ENCODE data around the gene DBP. TPM values are rescaled to one million over a fixed set of nuclear protein-coding genes. Genes with fewer than 3 reads are reported as not detected.

Gene DBP
- total RNA-seq, 2 experiments from 2014 or later, result 10.8 to 13.1 TPM

- ATAC-seq (no peak), DNase-seq (no peak)
- Mint-ChIP-seq H3K36me3 (ENCODE audit: low read depth) (peaks cover 2% of the 10 kb centered on the region), H3K4me1 (ENCODE audit: low read depth) (peaks cover 15% of the 10 kb centered on the region), H3K4me3 (no peak overlapping the region), H3K9me3 (no peaks in the 10 kb centered on the region), H3K27me3 (no peaks in the 10 kb centered on the region), H3K27ac (no peak overlapping the region)
- intact Hi-C loops (cut with micrococcal nuclease), result no loop called here
- no peak for TF ChIP-seq CTCF (IDR thresholded peaks at IDR 0.05)
- POLR2A ChIA-PET, result no interaction called here
- CTCF ChIA-PET, result interaction anchor here (2.8 to 6.4 kb wide), 2 partner anchors 21 to 97 kb away, joined by 15 to 44 read pairs; no protein-coding TSS in a partner anchor
These were observed 49.8 kb downstream of the DBP start for GRCh38 chr19:48587387-48587786.

- peaks cover 5% of the 10 kb centered on the region for H3K4me1 Mint-ChIP-seq (ENCODE audit: low read depth)
- TF ChIP-seq CTCF (IDR thresholded peaks at IDR 0.05), result no peak
- H3K27me3 Mint-ChIP-seq, result no peaks in the 10 kb centered on the region
- CTCF ChIA-PET, result interaction anchor here (1.2 to 3.4 kb wide), 3 partner anchors 76 to 268 kb away, joined by 4 to 61 read pairs (median 60); no protein-coding TSS in a partner anchor
- ATAC-seq, result no peak
- POLR2A ChIA-PET, result no interaction called here
- H3K36me3 Mint-ChIP-seq (ENCODE audit: low read depth), result peaks cover 2% of the 10 kb centered on the region
- no peak for DNase-seq
- no peak overlapping the region for H3K27ac Mint-ChIP-seq
- intact Hi-C loops (cut with micrococcal nuclease), result no loop called here
- H3K4me3 Mint-ChIP-seq, result no peak overlapping the region
- no peaks in the 10 kb centered on the region for H3K9me3 Mint-ChIP-seq
These were observed 55.0 kb downstream of the DBP start for GRCh38 chr19:48582168-48582567.

Other genes with a start within 250 kb of the DBP start
- 10 to 100 TPM; 66.3 to 66.7 TPM for gene KDELR1, start 245.8 kb downstream of the DBP start, total RNA-seq
- gene GRIN2D, start 243.7 kb downstream of the DBP start, total RNA-seq, result under 1 TPM; 0.13 to 0.18 TPM
- 10 to 100 TPM; 49.4 to 50.1 TPM for gene GRWD1, start 191.4 kb downstream of the DBP start, total RNA-seq
- 1 to 10 TPM; 1.3 to 1.5 TPM for gene KCNJ14, start 181.8 kb downstream of the DBP start, total RNA-seq
- 10 to 100 TPM; 23.8 to 24.5 TPM for gene CYTH2, start 168.0 kb downstream of the DBP start, total RNA-seq
- 1 to 10 TPM; 3.4 to 4.0 TPM for gene LMTK3, start 125.5 kb downstream of the DBP start, total RNA-seq
- not detected for gene SULT2B1, start 85.2 kb downstream of the DBP start, total RNA-seq
- not detected for gene SPACA4, start 30.6 kb downstream of the DBP start, total RNA-seq
- 1 to 10 TPM; 3.8 to 4.7 TPM for gene FAM83E, start 22.3 kb downstream of the DBP start, total RNA-seq
- gene RPL18, start 18.2 kb downstream of the DBP start, total RNA-seq, result 1,000 to 10,000 TPM; 2,304 to 2,324 TPM
- gene SPHK2, start 17.9 kb downstream of the DBP start, total RNA-seq, result 10 to 100 TPM; 22.3 to 22.9 TPM
- 10 to 100 TPM; 11.1 to 13.0 TPM for gene CA11, start 8.8 kb upstream of the DBP start, total RNA-seq
- under 1 TPM; 0.16 to 0.83 TPM for gene NTN5, start 35.6 kb upstream of the DBP start, total RNA-seq
- not detected for gene FUT2, start 58.6 kb upstream of the DBP start, total RNA-seq
- 1 to 10 TPM in 1 of 2 experiments, under 1 TPM in 1; 0.56 to 1.0 TPM for gene MAMSTR, start 82.3 kb upstream of the DBP start, total RNA-seq
- 1 to 10 TPM in 1 of 2 experiments, under 1 TPM in 1; 0.72 to 1.2 TPM for gene RASIP1, start 103.2 kb upstream of the DBP start, total RNA-seq
- gene IZUMO1, start 109.5 kb upstream of the DBP start, total RNA-seq, result not detected
- under 1 TPM; 0.09 to 0.11 TPM for gene FUT1, start 115.3 kb upstream of the DBP start, total RNA-seq
- not detected for gene FGF21, start 118.1 kb upstream of the DBP start, total RNA-seq
- gene BCAT2, start 173.7 kb upstream of the DBP start, total RNA-seq, result 10 to 100 TPM; 59.5 to 63.3 TPM
- gene HSD17B14, start 199.1 kb upstream of the DBP start, total RNA-seq, result under 1 TPM; 0.47 to 0.56 TPM
- 1 to 10 TPM; 9.4 to 9.7 TPM for gene PLEKHA4, start 231.2 kb upstream of the DBP start, total RNA-seq
- gene PPP1R15A, start 235.0 kb upstream of the DBP start, total RNA-seq, result 10 to 100 TPM; 77.8 to 81.2 TPM

Data from activated CD8-positive, alpha-beta T cell treated with anti-CD3 and anti-CD28 coated beads for 36 hours (primary cell).